ENCODE data around the gene UVRAG.
A peak's percentile ranks its signal among the peaks of the same experiment; 100 is the strongest.

The UVRAG gene

DNA sequence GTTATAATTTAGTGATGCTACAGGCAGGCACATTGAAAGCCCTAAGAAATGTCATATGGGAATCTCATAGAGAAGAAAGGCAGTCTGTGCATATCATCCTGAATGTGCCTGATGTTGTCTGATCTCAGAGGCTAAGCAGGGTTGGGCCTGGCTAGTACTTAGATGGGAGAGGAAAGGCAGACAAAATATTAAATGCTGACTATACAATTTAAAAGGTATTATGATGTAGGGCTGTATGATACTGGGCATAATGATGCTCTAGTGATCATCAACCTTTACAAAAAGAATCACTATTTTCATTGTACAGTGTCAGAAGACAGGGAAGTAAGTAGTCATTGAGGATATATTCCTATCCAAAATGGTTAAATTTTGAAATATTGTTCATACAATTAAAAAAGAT, 119.8 kb downstream of the UVRAG start:
- no peak overlapping the region for H3K4me2 ChIP-seq (ENCODE audit: low read length)
- H3K36me3 ChIP-seq (ENCODE audit: insufficient read depth, low read length), result no peaks in the 10 kb centered on the region
- no peak overlapping the region for H3K4me3 ChIP-seq (ENCODE audit: low read length)
- H3K9ac ChIP-seq (ENCODE audit: low read depth, low read length), result no peak overlapping the region
- peaks cover 17% of the 10 kb centered on the region for H3K4me1 ChIP-seq (ENCODE audit: control insufficient read depth, insufficient read depth, low read length)
- no peaks in the 10 kb centered on the region for H3K27me3 ChIP-seq (ENCODE audit: control insufficient read depth, insufficient read depth, low read length)
- no peaks in the 10 kb centered on the region for H3K9me3 ChIP-seq (replicated peaks; ENCODE audit: low read length)

GRCh38 chr11:75938543-75938942, 123.5 kb downstream of the UVRAG start:
- no peak overlapping the region for H3K9ac ChIP-seq (ENCODE audit: low read depth, low read length)
- no peak overlapping the region for H3K4me3 ChIP-seq (ENCODE audit: low read length)
- H3K36me3 ChIP-seq (ENCODE audit: insufficient read depth, low read length), result no peaks in the 10 kb centered on the region
- peak overlapping the region; percentile 9 for H3K4me2 ChIP-seq (ENCODE audit: low read length)
- peaks cover 10% of the 10 kb centered on the region for H3K4me1 ChIP-seq (ENCODE audit: control insufficient read depth, insufficient read depth, low read length)
- H3K27me3 ChIP-seq (ENCODE audit: control insufficient read depth, insufficient read depth, low read length), result no peaks in the 10 kb centered on the region
- no peaks in the 10 kb centered on the region for H3K9me3 ChIP-seq (replicated peaks; ENCODE audit: low read length)

GRCh38 chr11:75939516-75939915, 124.5 kb downstream of the UVRAG start:
- Histone ChIP-seq H3K4me1 (ENCODE audit: control insufficient read depth, insufficient read depth, low read length) (peaks cover 10% of the 10 kb centered on the region), H3K4me2 (ENCODE audit: low read length) (no peak overlapping the region), H3K27me3 (ENCODE audit: control insufficient read depth, insufficient read depth, low read length) (no peaks in the 10 kb centered on the region), H3K9me3 (replicated peaks; ENCODE audit: low read length) (no peaks in the 10 kb centered on the region), H3K4me3 (ENCODE audit: low read length) (no peak overlapping the region), H3K36me3 (ENCODE audit: insufficient read depth, low read length) (no peaks in the 10 kb centered on the region), H3K9ac (ENCODE audit: low read depth, low read length) (no peak overlapping the region)

DNA sequence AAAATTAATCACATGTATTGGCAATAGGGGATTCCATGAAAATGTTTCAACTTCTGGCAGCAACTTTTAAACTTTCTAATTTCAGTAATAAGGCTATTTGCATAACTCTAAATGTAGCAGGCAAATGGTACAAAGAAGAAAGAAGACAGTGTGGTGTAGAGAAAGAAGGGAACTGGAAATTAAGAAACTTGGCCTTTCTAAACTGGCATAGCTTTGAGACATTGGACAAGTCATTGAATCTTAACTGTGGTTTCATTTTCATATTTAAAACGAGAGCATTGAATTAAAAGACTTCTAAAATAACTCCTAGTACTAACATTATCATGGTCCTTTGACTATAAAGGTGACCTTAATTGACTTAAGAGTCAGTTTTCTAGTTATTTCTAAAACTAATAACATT, 125.0 kb downstream of the UVRAG start:
- Histone ChIP-seq H3K4me2 (ENCODE audit: low read length) (no peak overlapping the region), H3K4me1 (ENCODE audit: control insufficient read depth, insufficient read depth, low read length) (peaks cover 10% of the 10 kb centered on the region)

GRCh38 chr11:75940911-75941310, 125.9 kb downstream of the UVRAG start:
- H3K9ac ChIP-seq (ENCODE audit: low read depth, low read length), result no peak overlapping the region
- no peak overlapping the region for H3K4me3 ChIP-seq (ENCODE audit: low read length)
- H3K4me2 ChIP-seq (ENCODE audit: low read length), result no peak overlapping the region

More for the DNA sequence above, 125.0 kb downstream of the UVRAG start:
- Histone ChIP-seq H3K36me3 (ENCODE audit: insufficient read depth, low read length) (no peaks in the 10 kb centered on the region), H3K4me3 (ENCODE audit: low read length) (no peak overlapping the region), H3K9me3 (replicated peaks; ENCODE audit: low read length) (no peaks in the 10 kb centered on the region), H3K9ac (ENCODE audit: low read depth, low read length) (no peak overlapping the region), H3K27me3 (ENCODE audit: control insufficient read depth, insufficient read depth, low read length) (no peaks in the 10 kb centered on the region)

DNA sequence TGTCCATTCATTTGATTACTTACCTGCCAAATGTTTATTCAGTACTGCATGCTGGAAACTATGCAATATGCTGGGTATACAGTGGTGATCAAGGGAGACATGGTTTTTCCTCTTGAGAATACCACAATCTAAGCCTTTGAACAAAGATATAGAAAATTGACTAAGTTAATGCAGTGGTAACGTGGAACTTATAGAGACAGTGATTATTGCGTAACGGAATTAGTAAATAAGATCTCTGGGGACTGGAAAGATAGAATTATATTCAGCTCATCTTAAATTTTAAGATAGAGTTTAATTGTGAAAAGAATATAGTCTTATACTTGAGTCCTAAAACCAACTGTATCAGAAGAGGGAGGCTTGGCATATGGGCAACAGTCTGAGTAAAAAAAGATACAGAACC, 129.5 kb downstream of the UVRAG start:
- Histone ChIP-seq H3K27me3 (ENCODE audit: control insufficient read depth, insufficient read depth, low read length) (no peaks in the 10 kb centered on the region), H3K9me3 (replicated peaks; ENCODE audit: low read length) (no peaks in the 10 kb centered on the region), H3K36me3 (ENCODE audit: insufficient read depth, low read length) (no peaks in the 10 kb centered on the region), H3K9ac (ENCODE audit: low read depth, low read length) (no peak overlapping the region), H3K4me3 (ENCODE audit: low read length) (no peak overlapping the region), H3K4me1 (ENCODE audit: control insufficient read depth, insufficient read depth, low read length) (peaks cover 11% of the 10 kb centered on the region), H3K4me2 (ENCODE audit: low read length) (no peak overlapping the region)

More at GRCh38 chr11:75940911-75941310, 125.9 kb downstream of the UVRAG start:
- H3K9me3 ChIP-seq (replicated peaks; ENCODE audit: low read length), result no peaks in the 10 kb centered on the region
- no peaks in the 10 kb centered on the region for H3K27me3 ChIP-seq (ENCODE audit: control insufficient read depth, insufficient read depth, low read length)
- peaks cover 10% of the 10 kb centered on the region for H3K4me1 ChIP-seq (ENCODE audit: control insufficient read depth, insufficient read depth, low read length)
- no peaks in the 10 kb centered on the region for H3K36me3 ChIP-seq (ENCODE audit: insufficient read depth, low read length)

DNA sequence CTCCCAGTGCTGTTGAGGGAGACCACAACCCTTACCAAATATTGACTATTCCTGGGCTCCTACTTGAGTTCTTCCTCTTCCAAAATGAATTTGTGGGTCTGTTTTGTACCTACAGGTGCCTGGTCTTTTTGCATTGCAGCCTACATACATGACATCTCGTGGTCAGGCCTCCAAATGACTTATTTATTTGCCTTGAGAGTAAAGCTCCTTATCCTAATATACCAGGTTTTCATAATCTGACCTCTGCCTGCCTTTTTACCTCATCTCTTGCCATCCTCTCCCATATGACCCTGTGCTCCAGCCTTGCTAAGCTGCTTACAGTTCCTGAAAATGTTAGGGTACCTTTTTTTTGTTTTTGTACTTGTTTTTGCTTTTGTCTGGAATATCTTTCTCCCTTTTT, 130.4 kb downstream of the UVRAG start:
- H3K9me3 ChIP-seq (replicated peaks; ENCODE audit: low read length), result no peaks in the 10 kb centered on the region
- no peak overlapping the region for H3K9ac ChIP-seq (ENCODE audit: low read depth, low read length)
- H3K27me3 ChIP-seq (ENCODE audit: control insufficient read depth, insufficient read depth, low read length), result no peaks in the 10 kb centered on the region
- no peaks in the 10 kb centered on the region for H3K36me3 ChIP-seq (ENCODE audit: insufficient read depth, low read length)
- no peak overlapping the region for H3K4me3 ChIP-seq (ENCODE audit: low read length)
- no peak overlapping the region for H3K4me2 ChIP-seq (ENCODE audit: low read length)
- peaks cover 11% of the 10 kb centered on the region for H3K4me1 ChIP-seq (ENCODE audit: control insufficient read depth, insufficient read depth, low read length)

DNA sequence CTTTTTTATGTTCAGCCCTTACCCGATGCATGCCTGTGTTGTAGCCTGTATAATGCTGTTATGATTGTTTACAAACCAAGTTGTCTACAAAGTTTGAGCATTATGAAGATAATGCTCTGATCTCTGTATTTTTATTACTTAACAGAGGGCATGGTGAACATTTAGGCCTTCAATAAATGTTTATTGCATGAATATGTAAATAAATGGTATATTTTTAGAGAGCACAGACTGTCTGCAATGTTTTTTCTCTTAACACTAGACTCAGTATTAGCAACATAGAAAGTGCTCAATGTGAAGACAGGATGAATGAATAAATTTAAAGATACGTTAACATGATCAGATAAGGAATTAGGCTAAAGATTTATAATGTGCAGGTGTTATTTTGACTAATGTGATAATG, 130.9 kb downstream of the UVRAG start:
- Histone ChIP-seq H3K4me3 (ENCODE audit: low read length) (no peak overlapping the region), H3K9me3 (replicated peaks; ENCODE audit: low read length) (no peaks in the 10 kb centered on the region), H3K36me3 (ENCODE audit: insufficient read depth, low read length) (no peaks in the 10 kb centered on the region), H3K27me3 (ENCODE audit: control insufficient read depth, insufficient read depth, low read length) (no peaks in the 10 kb centered on the region), H3K4me1 (ENCODE audit: control insufficient read depth, insufficient read depth, low read length) (peaks cover 11% of the 10 kb centered on the region), H3K9ac (ENCODE audit: low read depth, low read length) (no peak overlapping the region), H3K4me2 (ENCODE audit: low read length) (no peak overlapping the region)

- Histone ChIP-seq H3K4me3 (ENCODE audit: low read length) (no peak overlapping the region), H3K36me3 (ENCODE audit: insufficient read depth, low read length) (no peaks in the 10 kb centered on the region), H3K27me3 (ENCODE audit: control insufficient read depth, insufficient read depth, low read length) (no peaks in the 10 kb centered on the region), H3K9ac (ENCODE audit: low read depth, low read length) (no peak overlapping the region), H3K9me3 (replicated peaks; ENCODE audit: low read length) (no peaks in the 10 kb centered on the region), H3K4me1 (ENCODE audit: control insufficient read depth, insufficient read depth, low read length) (peaks cover 11% of the 10 kb centered on the region), H3K4me2 (ENCODE audit: low read length) (no peak overlapping the region)
These were observed 131.8 kb downstream of the UVRAG start for GRCh38 chr11:75946531-75947530.

DNA sequence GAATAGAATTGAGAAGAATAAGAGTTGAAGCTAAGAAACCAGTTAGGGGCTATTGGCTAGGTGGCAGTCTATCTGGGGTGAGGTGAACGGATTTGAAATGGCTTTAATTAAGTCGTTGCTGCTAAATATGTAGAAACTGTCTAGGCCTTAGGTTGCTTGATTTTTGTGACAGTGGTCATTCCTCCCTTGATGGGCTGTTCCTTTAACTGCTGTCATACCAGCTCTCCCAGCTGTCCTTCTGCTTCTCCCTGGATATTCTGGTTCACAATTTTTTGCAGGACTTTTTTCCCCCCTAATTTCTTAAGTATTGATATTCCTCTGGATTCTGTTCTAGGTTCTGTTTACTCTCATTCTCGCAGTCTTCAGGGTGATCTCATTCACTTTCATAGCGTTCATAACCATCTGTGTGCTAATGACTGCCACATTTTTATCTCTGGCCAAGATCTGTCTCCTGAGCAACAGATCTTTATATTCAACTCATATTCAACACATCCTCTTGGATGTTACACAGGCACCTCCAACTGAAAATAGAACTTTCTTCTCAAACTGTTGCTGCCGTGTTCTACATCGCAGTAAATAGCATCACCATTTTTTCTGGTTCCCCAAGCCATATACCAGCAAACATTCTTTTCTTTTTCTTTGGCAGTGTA, 134.1 kb downstream of the UVRAG start:
- H3K27me3 ChIP-seq (ENCODE audit: control insufficient read depth, insufficient read depth, low read length), result no peaks in the 10 kb centered on the region
- no peak overlapping the region for H3K4me3 ChIP-seq (ENCODE audit: low read length)
- no peaks in the 10 kb centered on the region for H3K9me3 ChIP-seq (replicated peaks; ENCODE audit: low read length)
- no peak overlapping the region for H3K4me2 ChIP-seq (ENCODE audit: low read length)
- no peaks in the 10 kb centered on the region for H3K36me3 ChIP-seq (ENCODE audit: insufficient read depth, low read length)
- H3K4me1 ChIP-seq (ENCODE audit: control insufficient read depth, insufficient read depth, low read length), result peaks cover 14% of the 10 kb centered on the region
- no peak overlapping the region for H3K9ac ChIP-seq (ENCODE audit: low read depth, low read length)

DNA sequence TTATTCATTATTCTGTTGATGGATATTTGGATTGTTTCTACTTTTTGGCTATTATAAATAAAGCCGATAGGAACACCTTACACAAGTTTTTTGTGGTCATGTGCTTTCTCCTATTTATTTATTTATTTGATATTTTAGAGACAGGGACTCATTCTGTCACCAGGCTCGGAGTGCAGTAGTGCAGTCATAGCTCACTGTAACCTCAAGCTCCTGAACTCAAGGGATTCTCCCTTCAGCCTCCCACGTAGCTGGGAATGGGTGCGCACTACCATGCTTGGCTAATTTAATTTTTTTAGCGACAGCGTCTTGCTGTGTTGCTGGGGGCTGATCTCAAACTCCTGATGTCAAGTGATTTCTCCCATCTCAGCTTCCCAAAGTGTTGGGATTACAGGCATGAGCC, 135.1 kb downstream of the UVRAG start:
- H3K27me3 ChIP-seq (ENCODE audit: control insufficient read depth, insufficient read depth, low read length), result no peaks in the 10 kb centered on the region
- H3K9me3 ChIP-seq (replicated peaks; ENCODE audit: low read length), result no peaks in the 10 kb centered on the region
- no peak overlapping the region for H3K4me3 ChIP-seq (ENCODE audit: low read length)
- no peak overlapping the region for H3K9ac ChIP-seq (ENCODE audit: low read depth, low read length)
- H3K4me1 ChIP-seq (ENCODE audit: control insufficient read depth, insufficient read depth, low read length), result peaks cover 18% of the 10 kb centered on the region
- no peaks in the 10 kb centered on the region for H3K36me3 ChIP-seq (ENCODE audit: insufficient read depth, low read length)
- no peak overlapping the region for H3K4me2 ChIP-seq (ENCODE audit: low read length)
